Measurements from ENCODE around the gene PCDHGC3.
A peak's percentile ranks its signal among the peaks of the same experiment; 100 is the strongest.

PCDHGC3 gene

DNA sequence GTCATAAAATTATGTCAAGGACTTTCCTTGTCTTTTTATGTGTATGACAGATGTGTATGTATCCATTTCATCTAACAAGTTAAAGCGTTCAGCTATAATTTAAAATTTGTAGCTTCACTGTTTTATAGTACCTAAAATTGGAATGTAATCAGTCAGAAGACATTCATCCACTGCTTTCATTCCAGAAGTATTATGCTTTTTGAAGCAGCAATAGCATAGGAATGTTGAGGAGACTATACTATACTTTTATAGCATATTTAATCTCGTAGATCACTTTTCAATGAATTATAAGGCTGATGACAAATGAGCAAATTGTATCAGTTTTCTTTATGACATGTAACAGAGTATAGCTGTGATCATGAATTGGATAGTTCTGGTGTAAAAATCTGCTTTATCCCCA, 38.5 kb upstream of the PCDHGC3 start:
- no peak overlapping the region for H3K4me3 ChIP-seq (ENCODE audit: low read depth, low read length)
- TF ChIP-seq, protein P1, sequence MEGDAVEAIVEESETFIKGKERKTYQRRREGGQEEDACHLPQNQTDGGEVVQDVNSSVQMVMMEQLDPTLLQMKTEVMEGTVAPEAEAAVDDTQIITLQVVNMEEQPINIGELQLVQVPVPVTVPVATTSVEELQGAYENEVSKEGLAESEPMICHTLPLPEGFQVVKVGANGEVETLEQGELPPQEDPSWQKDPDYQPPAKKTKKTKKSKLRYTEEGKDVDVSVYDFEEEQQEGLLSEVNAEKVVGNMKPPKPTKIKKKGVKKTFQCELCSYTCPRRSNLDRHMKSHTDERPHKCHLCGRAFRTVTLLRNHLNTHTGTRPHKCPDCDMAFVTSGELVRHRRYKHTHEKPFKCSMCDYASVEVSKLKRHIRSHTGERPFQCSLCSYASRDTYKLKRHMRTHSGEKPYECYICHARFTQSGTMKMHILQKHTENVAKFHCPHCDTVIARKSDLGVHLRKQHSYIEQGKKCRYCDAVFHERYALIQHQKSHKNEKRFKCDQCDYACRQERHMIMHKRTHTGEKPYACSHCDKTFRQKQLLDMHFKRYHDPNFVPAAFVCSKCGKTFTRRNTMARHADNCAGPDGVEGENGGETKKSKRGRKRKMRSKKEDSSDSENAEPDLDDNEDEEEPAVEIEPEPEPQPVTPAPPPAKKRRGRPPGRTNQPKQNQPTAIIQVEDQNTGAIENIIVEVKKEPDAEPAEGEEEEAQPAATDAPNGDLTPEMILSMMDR (IDR thresholded peaks at IDR 0.05; ENCODE audit: low read depth, low read length, missing control alignments) = no peak
- DNase-seq (ENCODE audit: low read depth) = no peak
- in situ Hi-C loops (cut with HindIII; ENCODE audit: low sequenced_read_pairs) = no loop called here

DNA sequence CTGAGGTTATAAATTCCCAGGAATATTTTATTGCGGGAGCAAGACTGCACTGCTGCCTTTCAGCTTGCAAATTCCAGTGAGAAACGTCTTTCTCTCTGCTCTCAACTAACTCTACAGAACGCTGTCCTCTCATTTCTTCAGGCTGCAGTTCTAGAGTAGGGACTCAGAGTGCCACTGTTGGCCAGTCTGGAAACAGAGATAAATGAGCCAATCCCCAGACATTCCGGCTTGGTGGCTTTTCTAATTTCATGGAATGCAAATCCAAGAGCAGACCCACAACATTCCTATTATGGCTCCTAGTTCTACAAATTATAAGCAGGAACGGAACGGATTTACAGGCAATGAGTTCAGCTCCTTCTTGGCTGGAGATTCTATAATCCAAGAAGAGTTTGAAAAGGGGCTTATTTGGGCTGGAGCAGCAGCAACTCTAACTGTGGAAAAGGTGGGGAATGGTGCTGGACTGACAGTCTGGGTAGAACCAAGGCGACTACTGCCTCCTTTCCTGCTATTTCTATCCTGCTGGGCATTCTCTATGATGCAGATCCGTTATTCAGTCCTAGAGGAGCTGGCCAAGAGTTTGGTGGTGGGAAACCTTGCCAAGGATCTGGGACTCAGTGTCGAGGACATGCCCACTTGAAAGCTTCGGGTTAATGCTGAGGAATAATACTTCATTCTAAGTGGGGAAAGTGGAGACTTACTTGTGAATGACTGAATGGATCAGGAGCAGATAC, 36.2 kb upstream of the PCDHGC3 start:
- no peak overlapping the region for H3K4me3 ChIP-seq (ENCODE audit: low read depth, low read length)
- in situ Hi-C loops (cut with HindIII; ENCODE audit: low sequenced_read_pairs) = no loop called here
- TF ChIP-seq, protein P1 (IDR thresholded peaks at IDR 0.05; ENCODE audit: low read depth, low read length, missing control alignments) = no peak
- no peak for DNase-seq (ENCODE audit: low read depth)

DNA sequence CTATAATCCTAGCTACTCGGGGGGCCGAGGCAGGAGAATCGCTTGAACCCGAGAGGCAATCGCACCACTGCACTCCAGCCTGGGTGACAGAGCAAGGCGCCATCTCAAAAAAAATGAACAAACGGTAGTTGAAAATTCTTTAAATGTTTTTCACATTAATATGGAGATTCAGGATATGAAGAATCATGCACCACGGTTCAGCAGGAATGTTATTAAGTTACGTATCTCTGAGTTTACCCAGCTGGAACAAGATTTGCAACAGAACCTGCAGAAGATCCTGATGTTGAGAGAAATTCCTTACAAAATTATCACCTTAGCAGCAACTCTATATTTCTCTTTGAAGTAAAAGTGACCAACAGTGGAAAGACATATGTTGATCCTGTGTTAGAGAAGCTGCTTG, 35.4 kb upstream of the PCDHGC3 start:
- TF ChIP-seq, protein P1 (IDR thresholded peaks at IDR 0.05; ENCODE audit: low read depth, low read length, missing control alignments) = no peak
- in situ Hi-C loops (cut with HindIII; ENCODE audit: low sequenced_read_pairs) = no loop called here

DNA sequence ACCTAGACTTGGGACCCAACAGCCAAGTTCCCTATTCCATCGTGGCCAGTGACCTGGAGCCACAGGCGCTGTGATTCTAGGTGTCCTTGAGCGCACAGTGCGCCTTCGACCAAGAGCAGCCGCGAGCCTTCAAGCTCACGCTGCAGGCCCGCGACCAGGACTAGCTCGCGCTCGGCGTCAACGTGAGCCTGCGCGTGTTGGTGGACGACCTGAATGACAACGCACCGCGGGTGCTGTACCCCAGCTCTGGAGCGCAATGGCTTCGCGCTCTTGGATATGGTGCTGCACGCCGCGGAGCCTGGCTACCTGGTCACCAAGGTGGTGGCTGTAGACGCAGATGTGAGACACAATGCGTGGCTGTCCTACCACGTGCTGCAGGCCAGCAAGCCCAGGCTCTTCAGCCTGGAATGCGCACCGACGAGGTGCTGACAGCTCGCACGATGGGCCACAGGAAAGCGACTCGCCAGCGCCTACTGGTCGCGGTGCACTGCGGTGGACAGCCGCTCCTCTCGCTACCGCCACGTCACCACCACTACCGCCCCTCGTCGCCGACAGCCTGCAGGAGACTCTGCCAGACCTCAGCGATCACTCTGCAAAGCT, 34.1 kb upstream of the PCDHGC3 start:
- in situ Hi-C loops (cut with HindIII; ENCODE audit: low sequenced_read_pairs) = no loop called here
- no peak overlapping the region for H3K4me3 ChIP-seq (ENCODE audit: low read depth, low read length)
- TF ChIP-seq, protein P1 (IDR thresholded peaks at IDR 0.05; ENCODE audit: low read depth, low read length, missing control alignments) = no peak
- DNase-seq (ENCODE audit: low read depth) = no peak

More for the DNA sequence above, 35.4 kb upstream of the PCDHGC3 start:
- DNase-seq (ENCODE audit: low read depth) = no peak
- H3K4me3 ChIP-seq (ENCODE audit: low read depth, low read length) = no peak overlapping the region

DNA sequence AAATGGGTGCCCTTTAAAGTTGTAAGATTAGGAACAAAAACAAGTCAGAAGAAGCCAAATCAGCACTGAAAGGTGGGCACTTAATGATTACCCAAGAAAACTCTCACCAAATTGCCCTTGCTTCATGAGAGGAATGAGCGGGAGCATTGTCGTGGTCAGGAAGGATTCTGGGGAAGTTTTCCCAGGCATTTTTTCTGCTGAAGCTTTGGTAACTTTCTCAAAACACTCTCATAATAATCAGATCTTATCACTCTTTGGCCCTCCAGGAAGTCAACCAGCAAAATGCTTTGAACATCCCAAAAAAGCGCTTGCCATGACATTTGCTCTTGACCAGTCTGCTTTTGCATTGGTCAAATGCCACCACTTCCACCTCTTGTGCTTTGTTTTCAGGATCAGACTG, 10.4 kb upstream of the PCDHGC3 start:
- H3K4me3 ChIP-seq (ENCODE audit: low read depth, low read length) = no peak overlapping the region
- in situ Hi-C loops (cut with HindIII; ENCODE audit: low sequenced_read_pairs) = no loop called here
- TF ChIP-seq, protein P1 (IDR thresholded peaks at IDR 0.05; ENCODE audit: low read depth, low read length, missing control alignments) = no peak
- DNase-seq (ENCODE audit: low read depth) = no peak

DNA sequence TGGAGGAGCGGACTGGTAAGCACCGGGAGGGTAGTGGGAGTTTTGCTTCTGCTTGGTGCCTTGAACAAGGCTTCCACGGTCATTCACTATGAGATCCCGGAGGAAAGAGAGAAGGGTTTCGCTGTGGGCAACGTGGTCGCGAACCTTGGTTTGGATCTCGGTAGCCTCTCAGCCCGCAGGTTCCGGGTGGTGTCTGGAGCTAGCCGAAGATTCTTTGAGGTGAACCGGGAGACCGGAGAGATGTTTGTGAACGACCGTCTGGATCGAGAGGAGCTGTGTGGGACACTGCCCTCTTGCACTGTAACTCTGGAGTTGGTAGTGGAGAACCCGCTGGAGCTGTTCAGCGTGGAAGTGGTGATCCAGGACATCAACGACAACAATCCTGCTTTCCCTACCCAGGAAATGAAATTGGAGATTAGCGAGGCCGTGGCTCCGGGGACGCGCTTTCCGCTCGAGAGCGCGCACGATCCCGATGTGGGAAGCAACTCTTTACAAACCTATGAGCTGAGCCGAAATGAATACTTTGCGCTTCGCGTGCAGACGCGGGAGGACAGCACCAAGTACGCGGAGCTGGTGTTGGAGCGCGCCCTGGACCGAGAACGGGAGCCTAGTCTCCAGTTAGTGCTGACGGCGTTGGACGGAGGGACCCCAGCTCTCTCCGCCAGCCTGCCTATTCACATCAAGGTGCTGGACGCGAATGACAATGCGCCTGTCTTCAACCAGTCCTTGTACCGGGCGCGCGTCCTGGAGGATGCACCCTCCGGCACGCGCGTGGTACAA, 556 bp downstream of the PCDHGC3 start:
- DNase-seq (ENCODE audit: low read depth) = peak; percentile 56
- peak overlapping the region; percentile 60 for H3K4me3 ChIP-seq (ENCODE audit: low read depth, low read length)
- in situ Hi-C loops (cut with HindIII; ENCODE audit: low sequenced_read_pairs) = no loop called here
- TF ChIP-seq, protein P1 (IDR thresholded peaks at IDR 0.05; ENCODE audit: low read depth, low read length, missing control alignments) = no peak

Data from astrocyte of the cerebellum (primary cell).